ENCODE data around the gene TET3. TPM values are rescaled to one million over a fixed set of nuclear protein-coding genes. Genes with fewer than 3 reads are reported as not detected.

TET3 gene
- total RNA-seq, 2 experiments from 2014 or later: 22.2 to 24.1 TPM

DNA sequence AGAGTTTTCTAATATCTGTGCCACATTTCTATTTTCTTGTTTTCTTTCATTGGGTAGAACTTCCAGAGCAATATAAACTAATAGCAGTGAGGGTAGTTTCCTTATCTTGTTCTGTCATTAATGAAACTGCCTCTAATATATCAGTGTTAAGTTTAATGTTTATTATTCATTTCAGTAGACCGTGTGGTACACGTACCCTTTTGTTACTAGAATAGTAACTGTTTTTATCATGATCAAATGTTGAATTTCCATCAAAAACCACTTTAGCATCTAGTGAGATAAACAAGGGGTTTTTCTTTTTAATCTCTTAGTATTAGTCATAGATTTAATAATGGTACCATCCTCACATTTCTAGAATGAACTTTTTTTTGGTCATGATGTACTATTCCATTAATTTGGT, 42.0 kb upstream of the TET3 start:
- H3K36me3 Mint-ChIP-seq (ENCODE audit: low read depth): peaks cover 84% of the 10 kb centered on the region
- Histone ChIP-seq H3K27ac (ENCODE audit: low read depth in 1 of 2, low read length in 2 of 2) (no peak overlapping the region), H3K9me3 (ENCODE audit: control insufficient read depth in 1 of 2, insufficient read depth in 1 of 2, low read length in 2 of 2) (no peaks in the 10 kb centered on the region), H3K36me3 (ENCODE audit: insufficient read depth, low read length) (peaks cover 54% of the 10 kb centered on the region), H3K4me3 (ENCODE audit: low read length) (no peak overlapping the region), H3K27me3 (ENCODE audit: control insufficient read depth in 1 of 2, insufficient read depth in 2 of 2, low read length in 2 of 2) (no peaks in the 10 kb centered on the region), H3K4me1 (ENCODE audit: insufficient read depth, low read length) (peaks cover 24% of the 10 kb centered on the region)
- POLR2A ChIA-PET: interaction anchor here (1.0 kb wide), 1 partner anchor 28 kb away, joined by 3 read pairs; no protein-coding TSS in a partner anchor
- H3K4me3 Mint-ChIP-seq: no peak overlapping the region
- ATAC-seq (ENCODE audit: poor library complexity): no peak
- peaks cover 80% of the 10 kb centered on the region for H3K4me1 Mint-ChIP-seq (ENCODE audit: low read depth)
- intact Hi-C loops (cut with DNase I, micrococcal nuclease): no loop called here
- no peak for DNase-seq
- H3K27me3 Mint-ChIP-seq: no peaks in the 10 kb centered on the region
- H3K9me3 Mint-ChIP-seq: no peaks in the 10 kb centered on the region
- peak overlapping the region; percentile 47 for H3K27ac Mint-ChIP-seq
- no peak for TF ChIP-seq CTCF (IDR thresholded peaks at IDR 0.05)
- CTCF ChIA-PET: no interaction called here

DNA sequence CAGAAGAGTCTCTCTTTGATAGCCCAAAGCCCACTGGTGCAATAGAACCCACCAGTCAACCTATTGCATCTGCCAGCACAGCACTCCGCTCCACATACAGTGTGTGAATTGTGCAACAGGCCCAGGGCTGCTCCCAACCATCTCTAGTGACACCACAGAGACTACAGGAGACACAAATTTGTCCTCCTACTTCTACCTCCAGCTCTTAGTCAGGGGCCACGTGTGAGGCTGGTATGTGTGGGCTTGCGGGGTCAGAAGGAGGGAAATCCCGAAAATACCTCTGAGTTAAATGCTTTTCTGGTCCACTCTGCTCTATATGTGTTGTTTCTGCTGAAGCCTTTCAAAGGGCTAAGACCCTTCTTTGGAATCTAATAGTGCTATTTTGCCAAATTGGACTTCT, 40.0 kb upstream of the TET3 start:
- peak overlapping the region; percentile 51 for H3K27ac Mint-ChIP-seq
- peaks cover 26% of the 10 kb centered on the region for H3K4me1 ChIP-seq (ENCODE audit: insufficient read depth, low read length)
- no peak overlapping the region for H3K4me3 ChIP-seq (ENCODE audit: low read length)
- H3K4me1 Mint-ChIP-seq (ENCODE audit: low read depth): peaks cover 80% of the 10 kb centered on the region
- H3K9me3 ChIP-seq (ENCODE audit: control insufficient read depth in 1 of 2, insufficient read depth in 1 of 2, low read length in 2 of 2): no peaks in the 10 kb centered on the region
- no peaks in the 10 kb centered on the region for H3K27me3 ChIP-seq (ENCODE audit: control insufficient read depth in 1 of 2, insufficient read depth in 2 of 2, low read length in 2 of 2)
- intact Hi-C loops (cut with DNase I, micrococcal nuclease): no loop called here
- no peak overlapping the region for H3K4me3 Mint-ChIP-seq
- H3K9me3 Mint-ChIP-seq: no peaks in the 10 kb centered on the region
- CTCF ChIA-PET: no interaction called here
- H3K36me3 ChIP-seq (ENCODE audit: insufficient read depth, low read length): peaks cover 58% of the 10 kb centered on the region
- ATAC-seq (ENCODE audit: poor library complexity) (no peak), DNase-seq (no peak)
- POLR2A ChIA-PET: interaction anchor here (2.3 kb wide), 1 partner anchor 18 kb away, joined by 6 read pairs; the partner anchor contains the start of gene DGUOK
- H3K27ac ChIP-seq (ENCODE audit: low read depth in 1 of 2, low read length in 2 of 2): no peak overlapping the region
- peaks cover 80% of the 10 kb centered on the region for H3K36me3 Mint-ChIP-seq (ENCODE audit: low read depth)
- H3K27me3 Mint-ChIP-seq: no peaks in the 10 kb centered on the region
- TF ChIP-seq CTCF (IDR thresholded peaks at IDR 0.05): no peak

- Mint-ChIP-seq H3K4me3 (peak overlapping the region; percentile 6), H3K27ac (peak overlapping the region; percentile 87), H3K4me1 (ENCODE audit: low read depth) (peaks cover 81% of the 10 kb centered on the region), H3K36me3 (ENCODE audit: low read depth) (peaks cover 80% of the 10 kb centered on the region), H3K9me3 (no peaks in the 10 kb centered on the region), H3K27me3 (no peaks in the 10 kb centered on the region)
- ATAC-seq (ENCODE audit: poor library complexity) (peak; percentile 76), DNase-seq (no peak)
- TF ChIP-seq CTCF (IDR thresholded peaks at IDR 0.05): no peak
- Histone ChIP-seq H3K4me1 (ENCODE audit: insufficient read depth, low read length) (peaks cover 34% of the 10 kb centered on the region), H3K27me3 (ENCODE audit: control insufficient read depth in 1 of 2, insufficient read depth in 2 of 2, low read length in 2 of 2) (no peaks in the 10 kb centered on the region), H3K27ac (ENCODE audit: low read depth in 1 of 2, low read length in 2 of 2) (peak overlapping the region in 1 of 2 donors; percentile 43), H3K9me3 (ENCODE audit: control insufficient read depth in 1 of 2, insufficient read depth in 1 of 2, low read length in 2 of 2) (no peaks in the 10 kb centered on the region), H3K4me3 (ENCODE audit: low read length) (no peak overlapping the region), H3K36me3 (ENCODE audit: insufficient read depth, low read length) (peaks cover 61% of the 10 kb centered on the region)
- ChIA-PET POLR2A (interaction anchor here (1.2 to 2.3 kb wide), 2 partner anchors 19 to 25 kb away, joined by 3 to 6 read pairs; partner anchors contain the start of gene DGUOK), CTCF (no interaction called here)
- intact Hi-C loops (cut with DNase I, micrococcal nuclease): no loop called here
Observed at GRCh38 chr2:73946215-73946614, 38.5 kb upstream of the TET3 start.

Measured in CD4-positive, alpha-beta T cell (primary cell).